Left lung (tissue), 10 donors: Measurements from ENCODE around the gene FBXL3. TPM values are rescaled to one million over a fixed set of nuclear protein-coding genes. Genes with fewer than 3 reads are reported as not detected.

Experiments
- ATAC-seq: fragments of 200-7000 bp; cut with Tn5 transposase; one replicate; pipeline ENCODE4 v1.9.1; 2020; ENCODE audit warnings: moderate library complexity
- DNase-seq, 4 donors: peaks; one replicate each; pipeline ENCODE4 v3.0.0-alpha.2; 2013 to 2020
- H3K27ac ChIP-seq, 2 donors: fragments of 200-600 bp; sonication (generic) in 1 of 2; one replicate each; pipeline versions ENCODE4 v1.5.0 to v1.8.0; 2020 to 2021
- H3K27me3 ChIP-seq, 2 donors: fragments of 200-600 bp; sonication (generic) in 1 of 2; one replicate each; pipeline versions ENCODE4 v1.5.0 to v1.8.0; 2020 to 2021
- H3K36me3 ChIP-seq, 2 donors: fragments of 200-600 bp; sonication (generic) in 1 of 2; one replicate each; pipeline versions ENCODE4 v1.5.0 to v1.8.0; 2020 to 2021
- H3K4me1 ChIP-seq, 2 donors: fragments of 200-600 bp; one replicate each; pipeline ENCODE4 v1.8.0; 2021
- H3K4me3 ChIP-seq, 2 donors: fragments of 200-600 bp; sonication (generic) in 1 of 2; one replicate each; pipeline versions ENCODE4 v1.5.0 to v1.8.0; 2020 to 2021; ENCODE audit warnings: mild to moderate bottlenecking in 1 of 2
- H3K9me3 ChIP-seq, 2 donors: fragments of 200-600 bp; sonication (generic) in 1 of 2; one replicate each; pipeline versions ENCODE4 v1.5.0 to v1.8.0; 2020 to 2021
- intact Hi-C, 2 donors: fragments of 100-400 bp; cut with DNase I; formaldehyde crosslinking; loops; one replicate each; pipeline versions ENCODE4 v1.11.2 to v1.14.2; 2022
- polyA plus RNA-seq, 6 donors: library from polyadenylated mRNA; unstranded; fragments of 120-200 nt; gene quantifications; one replicate each; pipeline ENCODE4 v1.2.1, GENCODE V29; 2013; ENCODE audit not compliant: insufficient read length in 6 of 6
- total RNA-seq, 2 donors: library from RNA; stranded (reverse); fragmentation: NEBNext Ultra II Directional; extraction: Animal tissue kit (Norgen Biotek cat#: 25700); gene quantifications; one replicate each; pipeline ENCODE4 v1.2.1, GENCODE V29; 2021
- TF ChIP-seq, protein P1 (sequence below), 2 donors: fragments of 200-600 bp; sonication (generic) in 1 of 2; IDR thresholded peaks; one replicate each; pipeline versions ENCODE4 v1.5.0 to v1.8.0; 2021; ENCODE audit warnings: antibody characterized with exemption in 2 of 2
- donor health status: DM: no; HTN: yes; CAD: no.
- donor health status: DM: no; HTN: no; CAD: no.

Gene FBXL3
- total and polyA plus RNA-seq, 8 donors: 38.8 to 69.2 (median 61.0) TPM

DNA sequence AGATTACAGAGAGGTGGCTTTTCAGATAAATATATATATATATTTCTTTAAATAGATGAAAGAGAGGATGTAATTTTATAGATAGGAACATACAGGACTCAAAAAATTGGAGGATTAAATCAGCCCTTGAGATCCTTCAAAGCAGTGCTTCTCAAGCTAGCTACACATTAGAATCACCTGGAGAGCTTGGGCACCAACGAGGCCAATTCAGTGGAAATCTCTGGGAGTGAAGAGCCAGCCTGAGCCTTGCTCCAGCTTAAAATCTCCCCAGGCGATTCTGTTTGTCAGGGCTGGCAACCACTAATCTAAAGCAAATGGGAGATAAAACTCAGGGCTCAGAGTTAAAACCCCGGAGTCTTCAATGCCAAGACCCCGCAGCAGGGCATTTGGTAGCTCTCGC, 50.0 kb downstream of the FBXL3 start:
- no peak for ATAC-seq
- H3K9me3 ChIP-seq: no peaks in the 10 kb centered on the region
- TF ChIP-seq, protein P1, sequence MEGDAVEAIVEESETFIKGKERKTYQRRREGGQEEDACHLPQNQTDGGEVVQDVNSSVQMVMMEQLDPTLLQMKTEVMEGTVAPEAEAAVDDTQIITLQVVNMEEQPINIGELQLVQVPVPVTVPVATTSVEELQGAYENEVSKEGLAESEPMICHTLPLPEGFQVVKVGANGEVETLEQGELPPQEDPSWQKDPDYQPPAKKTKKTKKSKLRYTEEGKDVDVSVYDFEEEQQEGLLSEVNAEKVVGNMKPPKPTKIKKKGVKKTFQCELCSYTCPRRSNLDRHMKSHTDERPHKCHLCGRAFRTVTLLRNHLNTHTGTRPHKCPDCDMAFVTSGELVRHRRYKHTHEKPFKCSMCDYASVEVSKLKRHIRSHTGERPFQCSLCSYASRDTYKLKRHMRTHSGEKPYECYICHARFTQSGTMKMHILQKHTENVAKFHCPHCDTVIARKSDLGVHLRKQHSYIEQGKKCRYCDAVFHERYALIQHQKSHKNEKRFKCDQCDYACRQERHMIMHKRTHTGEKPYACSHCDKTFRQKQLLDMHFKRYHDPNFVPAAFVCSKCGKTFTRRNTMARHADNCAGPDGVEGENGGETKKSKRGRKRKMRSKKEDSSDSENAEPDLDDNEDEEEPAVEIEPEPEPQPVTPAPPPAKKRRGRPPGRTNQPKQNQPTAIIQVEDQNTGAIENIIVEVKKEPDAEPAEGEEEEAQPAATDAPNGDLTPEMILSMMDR (IDR thresholded peaks at IDR 0.05): no peak
- no peaks in the 10 kb centered on the region for H3K36me3 ChIP-seq
- peaks cover 6 to 49% of the 10 kb centered on the region in 2 donors for H3K27me3 ChIP-seq
- DNase-seq: no peak
- intact Hi-C loops: no loop called here
- H3K27ac ChIP-seq: no peak overlapping the region
- peaks cover 7 to 10% of the 10 kb centered on the region in 2 donors for H3K4me1 ChIP-seq
- no peak overlapping the region for H3K4me3 ChIP-seq

DNA sequence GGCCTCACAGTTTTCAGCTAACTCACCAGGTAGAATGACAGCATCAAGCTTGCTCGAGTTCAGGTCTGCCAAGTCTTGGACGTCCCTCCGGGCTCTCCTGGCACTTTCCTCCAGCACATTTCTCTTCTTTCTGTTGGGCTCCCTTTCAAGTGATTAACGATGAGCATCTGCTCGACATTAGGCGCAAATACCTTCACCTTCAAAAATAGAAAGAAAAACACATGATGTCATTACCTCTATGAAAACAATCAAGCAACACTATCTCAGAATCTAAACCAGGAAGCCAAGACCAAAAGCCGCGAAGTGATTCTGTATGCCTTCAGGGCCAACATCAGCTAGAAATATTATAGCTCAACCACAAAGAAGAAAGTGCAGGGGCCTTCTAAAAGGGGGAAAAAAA, 50.5 kb downstream of the FBXL3 start:
- peaks cover 6 to 47% of the 10 kb centered on the region in 2 donors for H3K27me3 ChIP-seq
- no peak overlapping the region for H3K4me3 ChIP-seq
- intact Hi-C loops: no loop called here
- DNase-seq: no peak
- ATAC-seq: no peak
- TF ChIP-seq, protein P1 (IDR thresholded peaks at IDR 0.05): no peak
- no peak overlapping the region for H3K27ac ChIP-seq
- no peaks in the 10 kb centered on the region for H3K9me3 ChIP-seq
- H3K4me1 ChIP-seq: peaks cover 7 to 10% of the 10 kb centered on the region in 2 donors
- H3K36me3 ChIP-seq: no peaks in the 10 kb centered on the region

DNA sequence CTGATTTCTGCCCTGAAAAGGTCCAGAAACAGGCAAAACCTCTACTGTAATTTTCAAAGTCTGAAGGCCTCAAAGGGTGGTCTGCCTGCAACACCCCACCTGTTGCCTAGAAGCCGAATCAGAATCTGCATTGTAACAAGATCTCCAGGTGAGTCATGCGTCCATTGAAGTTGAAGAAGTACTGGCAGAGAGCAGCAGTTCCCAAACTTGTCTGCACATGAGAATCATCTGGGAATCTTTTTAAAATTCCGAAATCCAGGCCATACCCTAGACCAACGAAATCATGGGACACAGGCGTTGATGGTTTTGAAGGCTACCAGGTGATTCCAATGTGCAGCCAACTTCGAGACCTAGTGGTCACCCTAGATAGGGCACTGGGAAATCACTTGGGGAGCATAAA, 51.1 kb downstream of the FBXL3 start:
- intact Hi-C loops: no loop called here
- Histone ChIP-seq H3K36me3 (no peaks in the 10 kb centered on the region), H3K4me1 (peaks cover 7 to 10% of the 10 kb centered on the region in 2 donors)

DNA sequence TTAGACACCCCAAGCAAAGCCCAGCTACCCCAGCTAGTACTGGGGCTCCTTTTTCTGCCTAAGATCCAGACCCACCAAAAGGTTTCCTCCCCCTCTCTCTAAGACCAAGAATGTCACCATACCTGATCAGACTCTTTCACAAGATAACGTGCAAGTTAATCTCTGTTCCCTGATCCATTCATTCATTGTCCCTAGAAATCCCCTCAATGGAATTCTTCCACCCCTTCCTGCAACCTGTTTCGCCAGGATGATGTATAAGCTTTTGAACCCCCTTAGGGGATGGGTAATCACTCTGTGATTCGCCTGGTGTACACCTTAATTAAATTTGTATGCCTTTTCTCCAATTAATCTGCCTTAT, 52.4 kb downstream of the FBXL3 start:
- intact Hi-C loops: no loop called here
- Histone ChIP-seq H3K4me1 (peaks cover 0 to under 1% of the 10 kb centered on the region in 2 donors), H3K9me3 (no peaks in the 10 kb centered on the region), H3K4me3 (no peak overlapping the region), H3K36me3 (no peaks in the 10 kb centered on the region), H3K27ac (no peak overlapping the region), H3K27me3 (peaks cover 0 to 28% of the 10 kb centered on the region in 2 donors)
- TF ChIP-seq, protein P1 (IDR thresholded peaks at IDR 0.05): no peak
- ATAC-seq (no peak), DNase-seq (no peak)

More for the DNA sequence above, 51.1 kb downstream of the FBXL3 start:
- Histone ChIP-seq H3K4me3 (no peak overlapping the region), H3K27me3 (peaks cover 0 to 40% of the 10 kb centered on the region in 2 donors), H3K9me3 (no peaks in the 10 kb centered on the region), H3K27ac (no peak overlapping the region)
- TF ChIP-seq, protein P1 (IDR thresholded peaks at IDR 0.05): no peak
- DNase-seq (no peak), ATAC-seq (no peak)

DNA sequence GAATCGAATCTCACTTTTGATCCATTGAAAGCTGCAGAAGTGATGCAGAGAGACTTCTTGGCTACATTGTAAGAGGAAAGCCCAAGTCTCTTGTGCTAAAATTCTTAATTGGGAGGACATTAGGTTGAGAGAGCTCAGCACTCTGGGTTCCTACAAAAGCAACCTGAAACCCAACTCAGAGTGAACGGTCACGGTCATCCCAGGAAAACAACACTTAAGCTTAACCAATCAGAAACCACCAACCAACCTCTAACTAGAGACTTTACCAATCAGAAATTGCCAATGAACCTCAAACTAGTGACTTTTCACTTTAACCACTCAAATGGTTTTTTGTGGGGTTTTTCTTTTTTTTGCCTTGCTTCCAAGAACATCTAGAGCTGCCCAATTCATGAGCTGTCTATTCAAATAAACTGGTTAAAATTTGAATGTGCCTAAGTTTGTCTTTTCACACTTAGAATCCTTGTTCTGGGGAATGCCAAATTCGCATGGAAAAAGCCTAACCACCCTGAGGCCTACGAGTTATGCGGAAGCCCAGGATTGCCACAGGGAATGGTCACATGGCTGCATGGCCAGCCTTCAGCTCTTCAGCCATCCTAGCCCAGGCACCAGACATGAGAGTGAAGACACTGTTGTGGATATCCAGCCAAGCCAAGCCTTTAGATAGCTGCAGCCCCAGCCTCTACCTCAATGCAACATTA, 52.9 kb downstream of the FBXL3 start:
- H3K27ac ChIP-seq: no peak overlapping the region
- no peaks in the 10 kb centered on the region for H3K4me1 ChIP-seq
- peaks cover 0 to 22% of the 10 kb centered on the region in 2 donors for H3K27me3 ChIP-seq
- no peak for DNase-seq
- H3K9me3 ChIP-seq: no peaks in the 10 kb centered on the region
- H3K4me3 ChIP-seq: no peak overlapping the region
- ATAC-seq: no peak
- TF ChIP-seq, protein P1 (IDR thresholded peaks at IDR 0.05): no peak
- intact Hi-C loops: no loop called here
- no peaks in the 10 kb centered on the region for H3K36me3 ChIP-seq
